Endodermal cell (in vitro differentiated cells): ENCODE measurements around the gene IQCN. TPM values are rescaled to one million over a fixed set of nuclear protein-coding genes. Genes with fewer than 3 reads are reported as not detected.

Experiments
- DNase-seq: peaks from one replicate; pipeline ENCODE4 v3.0.0-alpha.2; 2017
- H3K27ac ChIP-seq: 2 replicates; pipeline ENCODE4 v1.5.1; 2013; ENCODE audit warnings: mild to moderate bottlenecking, low read depth, low read length, moderate library complexity
- H3K27me3 ChIP-seq: 2 replicates; pipeline ENCODE4 v1.6.1; 2013; ENCODE audit warnings: mild to moderate bottlenecking, low read length, moderate library complexity; ENCODE audit not compliant: insufficient read depth, control insufficient read depth, poor library complexity, severe bottlenecking
- H3K36me3 ChIP-seq: 2 replicates; pipeline ENCODE4 v1.7.0; 2013; ENCODE audit warnings: mild to moderate bottlenecking, low read length, moderate library complexity; ENCODE audit not compliant: control insufficient read depth, insufficient read depth
- H3K4me1 ChIP-seq: one replicate; pipeline ENCODE4 v1.7.0; 2013; ENCODE audit warnings: low read length; ENCODE audit not compliant: control insufficient read depth, insufficient read depth
- H3K4me3 ChIP-seq: 2 replicates; pipeline ENCODE4 v1.5.1; 2013; ENCODE audit warnings: mild to moderate bottlenecking, low read length, moderate library complexity
- H3K9ac ChIP-seq: 2 replicates; pipeline ENCODE4 v1.6.1; 2013; ENCODE audit warnings: mild to moderate bottlenecking, low read length, moderate library complexity; ENCODE audit not compliant: poor library complexity, severe bottlenecking; ENCODE audit errors: extremely low read depth
- H3K9me3 ChIP-seq: 2 replicates; pipeline ENCODE4 v1.6.1; 2013; ENCODE audit warnings: mild to moderate bottlenecking, low read length, moderate library complexity; ENCODE audit not compliant: control insufficient read depth
- H3K27ac Mint-ChIP-seq: 2 replicates; pipeline ENCODE4 v1.8.0; 2020; ENCODE audit warnings: mixed read lengths
- H3K27me3 Mint-ChIP-seq: 2 replicates; pipeline ENCODE4 v1.8.0; 2021; ENCODE audit warnings: mild to moderate bottlenecking, mixed read lengths; ENCODE audit not compliant: insufficient read depth
- H3K36me3 Mint-ChIP-seq: 2 replicates; pipeline ENCODE4 v1.8.0; 2020; ENCODE audit warnings: low read depth, mixed read lengths
- H3K4me1 Mint-ChIP-seq: 2 replicates; pipeline ENCODE4 v1.8.0; 2020; ENCODE audit warnings: mixed read lengths
- H3K4me3 Mint-ChIP-seq: 2 replicates; pipeline ENCODE4 v1.8.0; 2020; ENCODE audit warnings: mild to moderate bottlenecking, moderate library complexity, mixed read lengths
- H3K9me3 Mint-ChIP-seq: 2 replicates; pipeline ENCODE4 v1.8.0; 2020; ENCODE audit warnings: mild to moderate bottlenecking, mixed read lengths
- CTCF ChIP-seq: fragments of 200-600 bp; sonication (generic); conservative IDR thresholded peaks from 2 replicates; pipeline ENCODE4 v1.5.0; 2021; ENCODE audit warnings: antibody characterized with exemption, mild to moderate bottlenecking
- WGBS, 2 experiments: methylation state at CpG; one replicate each; pipeline versions ENCODE4 v1.1.5 to v1.1.7; 2013; ENCODE audit warnings: missing lambda C conversion rate in 2 of 2, mixed read lengths in 1 of 2; ENCODE audit not compliant: insufficient coverage in 1 of 2, insufficient read length in 1 of 2; 5-methylcytosine and 5-hydroxymethylcytosine counted together
- total RNA-seq, 2 donors: library from RNA; stranded (reverse); fragmentation: NEBNext Ultra II Directional in 1 of 2; extraction: Animal tissue kit (Norgen Biotek cat#: 25700) in 1 of 2; gene quantifications; 2 replicates in 1 of 2; 3 replicates in 1 of 2; pipeline ENCODE4 v1.2.1, GENCODE V29; 2021

The IQCN gene
- total RNA-seq, 2 donors from 2014 or later: 2.4 to 3.3 TPM

DNA sequence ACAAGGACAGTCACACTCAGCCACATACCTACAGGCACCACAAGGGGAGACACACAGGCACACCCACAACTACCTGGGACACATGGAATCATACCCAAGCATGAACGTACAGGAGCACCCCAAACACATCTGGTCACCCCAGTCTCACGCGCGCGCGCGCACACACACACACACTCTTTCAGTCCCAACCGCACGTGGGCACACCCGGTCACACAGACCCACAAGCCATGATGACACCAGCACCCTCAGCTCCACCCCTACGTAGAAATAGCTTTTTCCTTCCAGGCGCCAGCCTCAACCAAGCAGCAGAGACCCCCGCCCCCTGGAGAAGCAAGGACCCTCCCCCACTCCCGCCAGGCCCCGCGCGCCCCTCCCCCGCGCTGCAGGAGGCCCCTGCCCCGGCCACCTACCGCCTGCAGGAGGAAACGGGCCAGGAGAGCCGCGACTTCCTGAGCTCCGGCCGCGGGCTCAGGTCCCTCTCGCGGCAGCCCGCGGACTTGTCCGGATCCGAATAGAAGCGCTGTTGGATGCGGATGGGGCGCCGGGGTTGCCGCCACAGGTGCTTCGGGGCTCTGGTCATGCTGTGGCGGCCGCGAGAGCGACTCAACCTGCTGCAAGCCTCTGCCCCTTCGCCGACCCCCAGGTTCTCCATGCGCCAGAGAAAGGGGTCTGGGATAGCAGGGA lies 41.6 kb downstream of the IQCN start:
- H3K9me3 ChIP-seq: no peaks in the 10 kb centered on the region
- peak overlapping the region; percentile 77 for H3K4me3 ChIP-seq
- peak; percentile 93 for DNase-seq
- no peaks in the 10 kb centered on the region for H3K36me3 ChIP-seq
- no peak overlapping the region for H3K27ac ChIP-seq
- 1 to 3% methylated on average over 20 to 46 of the region's 46 CpGs for WGBS, 2 experiments
- H3K9me3 Mint-ChIP-seq: no peaks in the 10 kb centered on the region
- H3K4me1 ChIP-seq: no peaks in the 10 kb centered on the region
- peak overlapping the region; percentile 86 for H3K27ac Mint-ChIP-seq
- peak; percentile 73 for TF ChIP-seq CTCF
- H3K4me3 Mint-ChIP-seq: peak overlapping the region; percentile 57
- H3K27me3 ChIP-seq: peaks cover 25% of the 10 kb centered on the region
- H3K36me3 Mint-ChIP-seq: no peaks in the 10 kb centered on the region
- H3K4me1 Mint-ChIP-seq: peaks cover 6% of the 10 kb centered on the region
- peaks cover 43% of the 10 kb centered on the region for H3K27me3 Mint-ChIP-seq
- no peak overlapping the region for H3K9ac ChIP-seq

DNA sequence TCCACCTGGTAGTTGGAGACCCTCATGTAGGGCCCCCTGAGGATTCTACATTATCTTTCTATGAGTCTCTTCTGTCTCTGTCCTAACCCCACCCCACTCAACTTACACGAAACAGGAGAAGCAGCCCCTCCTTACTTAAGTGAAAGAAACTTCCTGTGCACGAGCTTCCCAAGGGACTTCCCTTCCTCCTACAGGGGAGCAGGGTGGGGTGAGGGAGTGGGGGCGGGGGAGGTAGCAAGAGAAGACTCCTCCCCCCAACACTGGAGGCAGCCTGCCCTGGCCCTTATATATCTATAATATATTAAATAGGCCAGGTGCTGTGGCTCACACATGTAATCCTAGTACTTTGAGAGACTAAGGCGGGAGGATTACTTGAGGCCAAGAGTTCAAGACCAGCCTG lies 42.5 kb downstream of the IQCN start:
- no peak overlapping the region for H3K4me3 Mint-ChIP-seq
- H3K36me3 ChIP-seq: no peaks in the 10 kb centered on the region
- H3K27me3 Mint-ChIP-seq: peaks cover 50% of the 10 kb centered on the region
- peaks cover 6% of the 10 kb centered on the region for H3K4me1 Mint-ChIP-seq
- TF ChIP-seq CTCF: no peak
- H3K27me3 ChIP-seq: peaks cover 34% of the 10 kb centered on the region
- H3K4me3 ChIP-seq: no peak overlapping the region
- H3K4me1 ChIP-seq: no peaks in the 10 kb centered on the region
- WGBS, 2 experiments: 73 to 88% methylated on average over 1 to 2 of the region's 4 CpGs
- DNase-seq: peak; percentile 56
- no peak overlapping the region for H3K27ac ChIP-seq
- no peaks in the 10 kb centered on the region for H3K9me3 Mint-ChIP-seq
- H3K9me3 ChIP-seq: no peaks in the 10 kb centered on the region
- no peak overlapping the region for H3K9ac ChIP-seq
- H3K36me3 Mint-ChIP-seq: no peaks in the 10 kb centered on the region
- H3K27ac Mint-ChIP-seq: no peak overlapping the region

DNA sequence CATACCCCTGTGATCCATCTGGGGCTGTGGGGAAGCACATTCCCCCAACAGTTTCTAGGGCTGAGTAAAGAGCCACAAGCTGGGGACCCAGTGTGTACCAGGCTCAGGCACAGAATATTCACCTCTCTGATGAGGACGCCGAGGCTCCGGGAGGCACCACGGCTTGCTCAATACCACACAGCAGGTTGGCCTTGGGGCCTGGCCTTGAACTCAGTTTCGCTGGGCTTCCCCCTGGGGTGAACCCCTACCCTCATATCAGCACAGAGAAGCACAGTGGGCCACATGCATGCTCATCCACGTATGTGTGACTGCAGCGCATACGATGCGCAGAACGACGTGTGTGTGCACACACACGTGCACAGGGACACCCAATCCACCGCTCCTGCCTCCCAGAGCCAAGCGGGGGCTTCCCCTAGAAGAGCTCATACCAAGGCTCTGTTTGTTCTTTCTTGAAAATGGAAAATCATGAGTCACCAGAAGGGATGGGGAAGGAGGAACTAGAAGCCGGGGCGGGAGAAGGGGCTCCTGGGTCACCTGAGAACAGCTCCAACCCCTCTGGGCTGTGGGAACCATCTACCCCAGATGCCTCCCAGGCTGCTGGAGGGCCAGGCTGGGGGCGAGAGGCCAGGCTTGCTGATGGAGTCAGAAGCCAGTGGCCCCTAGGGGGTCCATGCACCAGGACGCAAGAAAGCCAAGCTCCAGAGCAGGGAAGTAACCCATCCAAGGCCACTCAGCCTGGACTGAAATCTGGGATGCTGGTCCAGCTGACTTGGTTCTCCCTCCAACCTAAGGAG lies 43.1 kb downstream of the IQCN start:
- peak; percentile 66 for DNase-seq
- no peak overlapping the region for H3K27ac ChIP-seq
- no peak overlapping the region for H3K4me3 ChIP-seq
- Mint-ChIP-seq H3K27me3 (peaks cover 48% of the 10 kb centered on the region), H3K9me3 (no peaks in the 10 kb centered on the region), H3K4me3 (no peak overlapping the region), H3K4me1 (peaks cover 6% of the 10 kb centered on the region), H3K36me3 (no peaks in the 10 kb centered on the region), H3K27ac (no peak overlapping the region)
- H3K4me1 ChIP-seq: no peaks in the 10 kb centered on the region
- no peaks in the 10 kb centered on the region for H3K36me3 ChIP-seq
- H3K9ac ChIP-seq: no peak overlapping the region
- TF ChIP-seq CTCF: no peak
- no peaks in the 10 kb centered on the region for H3K9me3 ChIP-seq
- 70 to 78% methylated on average over 6 to 18 of the region's 18 CpGs for WGBS, 2 experiments
- peaks cover 40% of the 10 kb centered on the region for H3K27me3 ChIP-seq
